Suppressor macrophage treated with lipopolysaccharide for 1 hour (primary cell): ENCODE results near the gene SGCE.

ENCODE experiments used
- DNase-seq, 3 donors: peaks; one replicate each; pipeline ENCODE4 v3.0.0-alpha.2; 2020 to 2022

Gene SGCE

GRCh38 chr7:94621120-94621519 is 34.8 kb downstream of the SGCE start:
- no peak for DNase-seq

- peak; percentile 85 to 90 (median 88) for DNase-seq
These were observed 35.2 kb downstream of the SGCE start for GRCh38 chr7:94620703-94621118.

- no peak for DNase-seq
These were observed 37.8 kb downstream of the SGCE start for GRCh38 chr7:94618126-94618525.

- no peak for DNase-seq
These were observed 39.1 kb downstream of the SGCE start for GRCh38 chr7:94616855-94617254.

GRCh38 chr7:94615666-94616065 is 40.3 kb downstream of the SGCE start:
- DNase-seq, result no peak

- DNase-seq, result no peak
These were observed 43.3 kb downstream of the SGCE start for GRCh38 chr7:94612661-94613060.

- no peak for DNase-seq
These were observed 43.7 kb downstream of the SGCE start for GRCh38 chr7:94612253-94612652.

- no peak for DNase-seq
These were observed 46.4 kb downstream of the SGCE start for GRCh38 chr7:94609561-94609960.

GRCh38 chr7:94605031-94605430 is 50.9 kb downstream of the SGCE start:
- no peak for DNase-seq

- DNase-seq, result no peak
These were observed 53.8 kb downstream of the SGCE start for GRCh38 chr7:94602181-94602580.

- DNase-seq, result no peak
These were observed 55.7 kb downstream of the SGCE start for GRCh38 chr7:94600267-94600666.

GRCh38 chr7:94595717-94596116 is 60.2 kb downstream of the SGCE start:
- no peak for DNase-seq

- DNase-seq, result no peak
These were observed 61.1 kb downstream of the SGCE start for GRCh38 chr7:94594882-94595281.

- no peak for DNase-seq
These were observed 64.8 kb downstream of the SGCE start for GRCh38 chr7:94591176-94591575.

- no peak for DNase-seq
These were observed 65.3 kb downstream of the SGCE start for GRCh38 chr7:94590526-94591162.

GRCh38 chr7:94588075-94588474 is 67.9 kb downstream of the SGCE start:
- no peak for DNase-seq

GRCh38 chr7:94584113-94584512 is 71.8 kb downstream of the SGCE start:
- DNase-seq, result no peak

GRCh38 chr7:94580601-94581000 is 75.3 kb downstream of the SGCE start:
- DNase-seq, result no peak

GRCh38 chr7:94579470-94579869 is 76.5 kb downstream of the SGCE start:
- DNase-seq, result no peak

- no peak for DNase-seq
These were observed 77.3 kb downstream of the SGCE start for GRCh38 chr7:94578614-94579013.

GRCh38 chr7:94577357-94577756 is 78.6 kb downstream of the SGCE start:
- no peak for DNase-seq

- no peak for DNase-seq
These were observed 79.6 kb downstream of the SGCE start for GRCh38 chr7:94576316-94576715.

- no peak for DNase-seq
These were observed 80.3 kb downstream of the SGCE start for GRCh38 chr7:94575646-94576045.

- no peak for DNase-seq
These were observed 84.1 kb downstream of the SGCE start for GRCh38 chr7:94571816-94572215.

GRCh38 chr7:94567396-94567795 is 88.5 kb downstream of the SGCE start:
- no peak for DNase-seq
